ENCODE measurements around the gene HIPK1.

GRCh38 chr1:113904674-113905434 lies 24.3 kb upstream of the HIPK1 start, which contains the start of the genes AP4B1 and DCLRE1B:
- TF ChIP-seq POLR2A (IDR thresholded peaks at IDR 0.05): peak; percentile 65 to 68
- TF ChIP-seq, protein P1, sequence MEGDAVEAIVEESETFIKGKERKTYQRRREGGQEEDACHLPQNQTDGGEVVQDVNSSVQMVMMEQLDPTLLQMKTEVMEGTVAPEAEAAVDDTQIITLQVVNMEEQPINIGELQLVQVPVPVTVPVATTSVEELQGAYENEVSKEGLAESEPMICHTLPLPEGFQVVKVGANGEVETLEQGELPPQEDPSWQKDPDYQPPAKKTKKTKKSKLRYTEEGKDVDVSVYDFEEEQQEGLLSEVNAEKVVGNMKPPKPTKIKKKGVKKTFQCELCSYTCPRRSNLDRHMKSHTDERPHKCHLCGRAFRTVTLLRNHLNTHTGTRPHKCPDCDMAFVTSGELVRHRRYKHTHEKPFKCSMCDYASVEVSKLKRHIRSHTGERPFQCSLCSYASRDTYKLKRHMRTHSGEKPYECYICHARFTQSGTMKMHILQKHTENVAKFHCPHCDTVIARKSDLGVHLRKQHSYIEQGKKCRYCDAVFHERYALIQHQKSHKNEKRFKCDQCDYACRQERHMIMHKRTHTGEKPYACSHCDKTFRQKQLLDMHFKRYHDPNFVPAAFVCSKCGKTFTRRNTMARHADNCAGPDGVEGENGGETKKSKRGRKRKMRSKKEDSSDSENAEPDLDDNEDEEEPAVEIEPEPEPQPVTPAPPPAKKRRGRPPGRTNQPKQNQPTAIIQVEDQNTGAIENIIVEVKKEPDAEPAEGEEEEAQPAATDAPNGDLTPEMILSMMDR (IDR thresholded peaks at IDR 0.05): peak; percentile 13 to 93 (median 89)

Measured in gastroesophageal sphincter (tissue), 3 donors.